ENCODE data around the gene PRDX5.

Gene PRDX5

GRCh38 chr11:64361659-64362058 is 43.7 kb downstream of the PRDX5 start:
- H3K9me3 ChIP-seq = no peaks in the 10 kb centered on the region
- no peaks in the 10 kb centered on the region for H3K27me3 ChIP-seq
- TF ChIP-seq CTCF (IDR thresholded peaks at IDR 0.05; ENCODE audit: low read depth, low read length) = no peak
- H3K36me3 ChIP-seq = peaks cover 3% of the 10 kb centered on the region; the same call in 1 of the 2 replicates
- no peak overlapping the region for H3K4me3 ChIP-seq (ENCODE audit: low read depth, low read length)
- peaks cover 4% of the 10 kb centered on the region; the same call in 1 of the 2 replicates for H3K4me1 ChIP-seq
- no peak for DNase-seq

GRCh38 chr11:64362339-64362738 is 44.4 kb downstream of the PRDX5 start:
- DNase-seq = no peak
- H3K4me3 ChIP-seq (ENCODE audit: low read depth, low read length) = no peak overlapping the region
- peaks cover 3% of the 10 kb centered on the region; the same call in 1 of the 2 replicates for H3K36me3 ChIP-seq
- H3K4me1 ChIP-seq = peaks cover 4% of the 10 kb centered on the region; the same call in 1 of the 2 replicates
- no peaks in the 10 kb centered on the region for H3K27me3 ChIP-seq
- no peaks in the 10 kb centered on the region for H3K9me3 ChIP-seq
- TF ChIP-seq CTCF (IDR thresholded peaks at IDR 0.05; ENCODE audit: low read depth, low read length) = no peak

GRCh38 chr11:64364435-64364834 is 46.5 kb downstream of the PRDX5 start:
- TF ChIP-seq CTCF (IDR thresholded peaks at IDR 0.05; ENCODE audit: low read depth, low read length) = no peak
- Histone ChIP-seq H3K27me3 (no peaks in the 10 kb centered on the region), H3K9me3 (no peaks in the 10 kb centered on the region), H3K36me3 (peaks cover 3% of the 10 kb centered on the region; the same call in 1 of the 2 replicates), H3K4me3 (ENCODE audit: low read depth, low read length) (no peak overlapping the region), H3K4me1 (no peaks in the 10 kb centered on the region)
- no peak for DNase-seq

- TF ChIP-seq CTCF (IDR thresholded peaks at IDR 0.05; ENCODE audit: low read depth, low read length) = no peak
- H3K27me3 ChIP-seq = no peaks in the 10 kb centered on the region
- no peaks in the 10 kb centered on the region for H3K4me1 ChIP-seq
- H3K9me3 ChIP-seq = no peaks in the 10 kb centered on the region
- DNase-seq = no peak
- peaks cover 3% of the 10 kb centered on the region; the same call in 1 of the 2 replicates for H3K36me3 ChIP-seq
- H3K4me3 ChIP-seq (ENCODE audit: low read depth, low read length) = no peak overlapping the region
These were observed 47.0 kb downstream of the PRDX5 start for GRCh38 chr11:64364911-64365310.

- peaks cover under 1% of the 10 kb centered on the region; the same call in 1 of the 2 replicates for H3K4me1 ChIP-seq
- DNase-seq = no peak
- peaks cover 3% of the 10 kb centered on the region; the same call in 1 of the 2 replicates for H3K36me3 ChIP-seq
- H3K9me3 ChIP-seq = no peaks in the 10 kb centered on the region
- H3K27me3 ChIP-seq = no peaks in the 10 kb centered on the region
- no peak overlapping the region for H3K4me3 ChIP-seq (ENCODE audit: low read depth, low read length)
- TF ChIP-seq CTCF (IDR thresholded peaks at IDR 0.05; ENCODE audit: low read depth, low read length) = no peak
These were observed 48.8 kb downstream of the PRDX5 start for GRCh38 chr11:64366751-64367150.

GRCh38 chr11:64367931-64368672 is 50.2 kb downstream of the PRDX5 start:
- peaks cover 6% of the 10 kb centered on the region for H3K4me1 ChIP-seq
- peaks cover 3% of the 10 kb centered on the region; the same call in 1 of the 2 replicates for H3K36me3 ChIP-seq
- no peak for DNase-seq
- H3K9me3 ChIP-seq = no peaks in the 10 kb centered on the region
- no peak for TF ChIP-seq CTCF (IDR thresholded peaks at IDR 0.05; ENCODE audit: low read depth, low read length)
- H3K27me3 ChIP-seq = no peaks in the 10 kb centered on the region
- no peak overlapping the region for H3K4me3 ChIP-seq (ENCODE audit: low read depth, low read length)

Measured in BE2C (cell line).